NCI-H1048 (cell line): Measurements from ENCODE around the gene MTHFD1L.
"Not testable (repeated sequence)": the region's sequence is repeated elsewhere in the genome, so short reads cannot be mapped to it uniquely, and the experiment has no call there.

Experiments used
- DNase-seq: peaks from one replicate; lab custom pipeline; 2025; lab: John Stamatoyannopoulos, UW

Gene MTHFD1L

GRCh38 chr6:151015101-151015700, 149.7 kb downstream of the MTHFD1L start:
- DNase-seq: no peak

GRCh38 chr6:151016107-151016506, 150.6 kb downstream of the MTHFD1L start:
- no peak for DNase-seq

- no peak for DNase-seq
These were observed 152.5 kb downstream of the MTHFD1L start for GRCh38 chr6:151018046-151018445.

DNA sequence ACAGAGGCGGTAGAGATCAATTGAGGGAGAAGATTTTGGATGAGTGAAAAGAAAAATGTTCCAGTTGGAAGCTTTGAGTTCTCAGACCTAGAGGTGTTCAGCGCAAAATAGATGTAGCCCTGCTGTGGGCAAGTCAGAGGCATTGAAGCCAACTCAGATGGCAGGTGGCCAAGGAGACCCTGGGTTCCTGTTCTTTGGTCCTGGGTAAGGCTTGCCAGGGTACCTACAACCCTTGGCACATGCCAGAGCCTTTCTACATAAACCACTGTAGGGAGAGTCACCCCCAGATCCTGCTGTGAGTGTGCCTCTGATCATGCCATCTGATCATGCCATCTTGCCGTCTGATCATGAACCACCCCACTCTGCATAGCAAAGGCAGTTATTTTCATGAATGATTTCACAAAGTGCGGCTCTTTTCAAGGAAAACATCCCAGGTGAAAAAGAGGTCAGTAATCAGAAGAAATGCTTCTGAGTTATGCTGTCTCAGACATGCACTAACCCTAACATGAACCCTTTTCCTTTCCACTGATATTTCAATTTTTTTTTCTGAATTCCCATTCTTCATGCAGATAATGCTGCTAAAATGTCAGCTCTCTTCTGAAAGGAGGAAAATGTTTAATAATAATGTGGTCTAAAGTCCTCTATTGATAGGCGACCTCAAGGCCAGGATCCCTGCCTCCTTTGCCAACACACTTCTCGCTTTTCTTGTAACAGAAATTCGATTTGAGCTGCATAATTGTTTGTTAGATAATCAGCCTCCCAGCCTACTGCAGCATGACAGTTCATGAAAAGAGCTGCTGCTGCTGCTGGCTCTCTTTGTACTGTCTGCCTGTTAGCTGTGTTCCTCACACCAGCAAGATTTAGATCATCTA, 153.6 kb downstream of the MTHFD1L start:
- DNase-seq: no peak

GRCh38 chr6:151021896-151022295, 156.4 kb downstream of the MTHFD1L start:
- DNase-seq: no peak

GRCh38 chr6:151022492-151022891, 157.0 kb downstream of the MTHFD1L start:
- DNase-seq: no peak

- no peak for DNase-seq
These were observed 157.8 kb downstream of the MTHFD1L start for GRCh38 chr6:151023342-151023741.

DNA sequence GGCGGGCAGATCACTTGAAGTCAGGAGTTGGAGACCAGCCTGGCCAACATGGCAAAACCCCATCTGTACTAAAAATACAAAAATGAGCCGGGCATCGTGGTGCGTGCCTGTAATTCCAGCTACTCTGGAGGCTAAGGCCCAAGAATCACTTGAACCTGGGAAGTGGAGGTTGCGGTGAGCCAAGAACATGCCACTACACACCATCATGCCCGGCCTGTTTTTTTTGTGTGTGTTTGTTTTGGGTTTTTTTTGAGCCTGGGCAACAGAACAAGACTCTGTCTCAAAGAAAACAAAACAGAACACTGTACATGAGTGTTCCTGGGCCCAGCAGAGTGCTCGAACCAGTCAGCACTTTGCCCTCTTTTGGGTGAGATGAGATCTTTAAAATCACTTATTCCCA, 159.1 kb downstream of the MTHFD1L start:
- no peak for DNase-seq

DNA sequence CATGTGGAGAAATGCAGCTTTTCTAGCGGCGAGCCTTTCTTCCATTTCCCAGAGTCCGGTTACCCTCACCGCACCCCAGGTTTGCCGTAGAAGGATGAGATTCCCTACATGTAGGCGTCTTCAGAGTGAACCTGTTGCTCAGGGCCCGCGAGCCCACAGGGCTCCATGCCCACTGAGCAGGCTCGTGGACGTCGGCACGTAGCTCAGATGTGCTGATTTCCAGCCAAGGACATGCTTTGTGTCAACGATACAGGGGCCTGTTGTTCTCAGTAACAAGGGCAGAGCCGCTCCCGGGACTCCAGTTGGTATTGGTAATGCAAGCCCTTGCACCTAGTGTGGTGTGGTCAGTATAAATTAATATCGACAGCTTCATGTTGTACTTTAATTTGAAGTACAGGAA, 159.6 kb downstream of the MTHFD1L start:
- DNase-seq: no peak

DNA sequence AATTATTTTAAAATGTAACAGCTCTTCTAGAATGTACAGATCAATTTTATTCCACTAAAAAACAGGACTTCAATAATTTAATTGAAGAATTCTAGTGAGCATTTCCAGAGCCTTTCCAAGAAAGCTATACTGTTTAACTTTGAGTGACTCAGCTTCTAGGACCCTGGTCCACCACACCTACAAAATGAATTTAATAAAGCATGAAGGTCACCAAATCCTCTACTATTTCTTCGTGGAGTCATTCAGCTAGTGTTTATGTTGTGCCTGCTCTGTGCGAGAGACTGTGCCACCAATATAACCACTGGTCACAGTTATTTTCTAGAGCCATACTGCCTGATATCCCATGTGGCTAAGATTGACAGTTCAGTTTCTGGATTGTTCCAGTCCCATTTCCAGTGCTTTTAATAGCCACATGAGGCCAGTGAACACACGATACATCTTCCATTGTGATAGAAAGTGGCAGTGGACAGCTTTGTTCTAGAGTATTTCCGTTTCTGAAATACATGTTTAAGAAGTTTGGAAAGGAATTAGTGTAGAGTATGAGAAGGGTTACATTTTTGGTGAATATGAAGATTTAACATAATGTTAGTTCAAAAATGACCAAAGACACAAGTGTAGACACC, 160.7 kb downstream of the MTHFD1L start:
- no peak for DNase-seq

GRCh38 chr6:151027295-151027747, 161.8 kb downstream of the MTHFD1L start:
- DNase-seq: no peak

DNA sequence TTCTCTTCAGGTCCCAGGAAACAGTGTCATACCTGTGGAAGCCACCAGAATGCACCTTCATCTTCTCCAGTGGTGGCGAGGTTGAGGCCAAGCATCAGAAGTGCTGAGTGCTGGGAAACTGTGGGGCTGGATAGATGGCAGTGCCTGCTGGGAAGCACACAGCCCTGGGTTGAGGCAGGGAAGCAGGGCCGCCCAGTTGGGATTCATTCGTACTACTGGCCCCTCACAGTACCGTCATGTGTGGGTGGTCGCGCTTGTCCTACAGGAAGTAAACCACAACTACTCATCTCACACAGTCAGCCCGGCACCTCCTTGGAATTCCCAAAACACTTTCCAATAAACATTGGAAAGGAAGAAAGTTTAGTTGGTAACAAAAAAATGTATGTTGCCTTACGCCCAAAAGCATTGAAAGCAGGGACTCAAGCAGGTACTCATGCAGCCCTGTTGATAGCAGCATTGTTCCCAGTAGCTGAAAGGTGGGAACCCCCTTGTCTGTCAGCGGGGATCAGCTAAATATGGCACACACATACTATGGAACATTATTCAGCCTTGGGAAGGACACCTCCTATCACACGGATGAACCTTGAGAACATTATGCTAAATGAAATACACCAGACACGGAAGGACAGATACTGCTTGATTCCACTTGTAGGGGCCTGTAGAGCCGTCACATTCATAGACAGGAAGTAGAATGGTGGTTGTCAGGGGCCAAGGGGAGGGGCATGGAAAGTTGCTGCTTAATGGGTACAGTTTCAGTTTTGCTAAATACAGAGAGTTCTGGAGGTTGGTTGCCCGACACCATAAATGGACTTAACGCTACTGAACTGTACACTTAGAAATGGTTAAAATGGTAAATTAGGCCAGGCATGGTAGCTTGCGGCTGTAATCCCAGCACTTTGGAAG, 162.7 kb downstream of the MTHFD1L start:
- DNase-seq: no peak

GRCh38 chr6:151029970-151030369, 164.5 kb downstream of the MTHFD1L start:
- no peak for DNase-seq

DNA sequence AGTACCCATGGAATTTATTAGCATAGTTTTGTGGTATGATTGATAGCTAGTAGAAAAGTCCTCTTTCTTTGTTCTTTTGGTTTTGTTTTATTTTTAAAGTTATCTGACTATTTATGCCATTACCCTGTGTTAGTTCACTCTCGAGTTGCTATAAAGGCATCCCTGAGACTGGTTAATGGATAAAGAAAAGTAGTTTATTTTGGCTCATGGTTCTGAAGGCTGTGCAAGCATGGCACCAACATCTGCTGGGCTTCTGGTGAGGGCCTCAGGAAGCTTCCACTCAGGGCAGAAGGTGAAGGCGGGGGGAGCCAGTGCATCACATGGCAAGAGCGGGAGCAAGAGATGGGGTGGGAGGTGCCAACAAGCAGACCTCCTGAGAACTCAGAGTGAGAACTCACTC, 166.5 kb downstream of the MTHFD1L start:
- no peak for DNase-seq

DNA sequence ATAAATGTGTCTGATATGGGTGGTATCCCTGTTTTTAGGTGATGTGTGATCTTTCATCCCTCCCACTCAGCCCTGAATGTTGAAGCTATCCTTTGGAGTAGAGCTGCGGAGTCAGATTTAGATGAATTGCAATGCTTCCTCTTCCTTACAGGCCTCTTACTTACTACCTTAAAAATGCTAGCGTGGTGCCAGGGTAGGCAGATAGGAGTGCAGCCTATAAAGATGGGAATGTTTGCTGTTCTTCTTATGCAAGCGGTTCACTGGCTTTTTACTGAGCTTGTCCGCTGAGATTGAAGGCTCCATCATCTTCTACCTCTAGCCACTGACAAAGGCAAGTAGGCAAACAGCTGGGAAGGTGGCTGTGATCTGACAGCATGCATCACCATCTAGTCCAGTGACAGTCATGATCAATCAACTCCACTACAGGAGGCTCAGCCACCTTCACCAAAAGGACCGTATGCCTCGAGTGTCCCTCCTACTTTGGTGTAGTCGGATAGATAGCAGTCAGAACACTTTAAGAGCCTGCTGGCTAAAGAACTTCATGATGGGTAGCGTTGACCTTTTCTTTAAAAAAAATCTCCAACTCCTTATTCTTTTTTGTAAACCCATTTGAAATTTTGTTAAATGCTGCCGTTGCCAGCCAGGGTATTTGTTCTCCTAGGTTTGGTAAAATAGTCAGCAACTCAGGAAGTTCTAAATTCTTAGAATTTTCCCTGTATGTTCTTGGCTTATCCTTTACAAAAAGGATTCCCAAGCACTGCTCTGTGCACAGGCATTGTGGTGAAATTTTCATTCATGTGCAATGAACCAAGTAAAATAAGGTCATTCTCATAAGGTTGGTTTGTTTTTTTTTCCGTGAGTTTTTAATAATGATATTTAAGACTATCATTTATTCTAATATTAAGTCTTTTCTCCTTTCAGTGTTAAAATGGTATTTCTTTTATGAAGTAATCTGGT, 169.6 kb downstream of the MTHFD1L start:
- DNase-seq: no peak

DNA sequence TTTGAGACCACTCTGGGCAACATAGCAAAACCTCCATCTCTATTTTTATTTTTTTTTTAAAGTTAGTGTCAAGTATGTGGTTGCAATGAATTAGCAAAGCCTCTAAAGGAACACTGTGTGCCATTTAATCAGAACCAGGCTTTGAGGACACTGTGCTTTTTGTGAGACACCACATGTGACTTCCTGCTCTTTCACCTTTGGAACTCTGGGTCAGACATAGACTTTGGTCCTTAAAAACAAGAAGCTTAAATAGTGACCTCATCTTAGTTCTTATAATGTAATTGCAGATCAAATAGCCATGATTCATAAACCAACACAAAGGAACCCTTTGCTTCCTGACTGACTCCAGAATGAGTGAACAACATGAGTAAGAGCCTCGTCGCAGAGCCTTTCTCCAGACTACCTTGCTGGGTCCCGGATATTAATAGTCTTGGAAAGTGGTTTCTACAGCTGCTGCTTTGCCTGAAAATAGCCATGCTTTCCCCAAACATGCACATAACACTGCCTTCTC, 170.8 kb downstream of the MTHFD1L start:
- not testable (repeated sequence) for DNase-seq

- no peak for DNase-seq
These were observed 171.6 kb downstream of the MTHFD1L start for GRCh38 chr6:151036869-151037680.

- no peak for DNase-seq
These were observed 173.1 kb downstream of the MTHFD1L start for GRCh38 chr6:151038616-151039015.

- not testable (repeated sequence) for DNase-seq
These were observed 175.5 kb downstream of the MTHFD1L start for GRCh38 chr6:151040888-151041521.
